NOMO-1 (cell line): ENCODE results near the gene ARHGAP28.
"Not testable (repeated sequence)": the region's sequence is repeated elsewhere in the genome, so short reads cannot be mapped to it uniquely, and the experiment has no call there.

Source experiments
- DNase-seq, 2 experiments: peaks; one replicate each; lab custom pipeline; 2025; ENCODE audit not compliant: unreplicated experiment in 2 of 2; lab: John Stamatoyannopoulos, UW

The ARHGAP28 gene

DNA sequence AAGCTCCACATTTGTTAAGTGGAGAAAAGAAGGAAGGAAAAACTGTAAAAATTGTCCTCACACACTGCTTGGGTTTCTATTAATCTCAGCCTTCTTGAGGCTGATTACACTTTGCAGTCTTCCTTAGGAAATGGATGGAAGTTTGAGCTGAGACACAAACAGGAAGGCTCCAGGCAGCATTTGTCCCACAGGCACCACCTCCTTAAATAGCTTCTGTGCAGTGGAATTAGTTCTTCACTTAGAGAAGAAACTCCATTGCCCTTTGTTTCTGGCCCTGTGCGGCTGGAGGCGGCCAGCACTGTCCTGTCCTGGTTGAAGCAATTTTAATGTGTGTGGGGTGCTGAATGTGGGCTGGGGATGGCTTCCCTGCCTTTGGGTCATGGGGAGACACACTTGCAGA lies 44.3 kb downstream of the ARHGAP28 start:
- no peak for DNase-seq

DNA sequence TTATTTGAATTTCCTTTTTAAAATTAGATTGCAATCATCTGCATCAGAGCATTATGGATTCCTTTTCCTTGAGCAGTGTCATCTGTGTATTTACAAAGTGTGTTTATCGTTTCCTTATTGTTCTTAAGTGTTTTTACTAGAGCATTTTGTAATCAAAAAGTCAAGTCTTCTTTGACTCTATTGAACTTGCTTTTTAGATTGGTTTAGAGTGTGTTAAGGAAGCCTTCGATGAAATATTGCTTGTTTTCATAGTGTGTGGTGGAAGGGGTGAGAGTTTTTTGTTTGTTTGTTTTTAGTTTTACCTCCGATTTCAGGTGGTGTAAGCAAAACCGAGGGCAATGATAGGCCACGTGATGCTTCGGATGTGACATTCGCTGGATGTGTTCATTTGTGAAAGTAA lies 45.7 kb downstream of the ARHGAP28 start:
- no peak for DNase-seq

DNA sequence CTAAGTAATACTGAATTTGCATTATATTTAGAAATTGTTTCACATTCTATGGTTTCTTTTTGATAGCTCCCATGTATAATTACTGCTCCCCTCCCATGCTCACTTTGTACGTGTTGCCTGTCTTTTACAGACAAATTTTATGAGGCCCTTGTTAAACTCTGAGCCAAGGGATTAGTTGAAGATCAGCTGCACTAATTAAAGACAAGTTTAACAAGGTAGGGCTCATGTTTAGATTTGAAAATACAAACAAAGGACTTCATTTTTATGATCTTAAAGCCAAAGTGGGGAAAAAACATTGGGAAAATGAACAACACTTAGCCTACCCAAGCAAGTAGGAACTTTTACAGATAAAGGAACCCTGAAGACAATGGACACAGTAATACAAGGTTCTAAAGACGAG lies 46.2 kb downstream of the ARHGAP28 start:
- no peak for DNase-seq

DNA sequence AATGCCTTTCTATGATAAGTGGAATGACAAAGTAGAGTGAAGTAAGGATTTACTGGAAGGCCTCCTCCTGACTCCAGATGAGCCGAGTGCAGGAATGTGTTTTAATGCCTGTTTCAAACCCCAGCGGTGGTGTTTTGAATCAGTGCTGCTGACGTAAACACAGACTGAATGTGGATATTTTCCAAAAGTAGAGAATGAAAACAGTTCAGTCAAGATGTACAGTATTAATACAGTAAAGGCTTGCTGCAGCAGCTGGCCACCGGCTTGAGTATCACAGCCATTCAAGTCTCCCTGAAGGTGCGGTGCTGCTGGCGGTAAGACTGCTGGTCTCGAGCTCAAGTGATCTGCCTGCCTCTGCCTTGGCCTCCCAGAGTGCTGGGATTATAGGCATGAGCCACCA lies 46.7 kb downstream of the ARHGAP28 start:
- no peak for DNase-seq

DNA sequence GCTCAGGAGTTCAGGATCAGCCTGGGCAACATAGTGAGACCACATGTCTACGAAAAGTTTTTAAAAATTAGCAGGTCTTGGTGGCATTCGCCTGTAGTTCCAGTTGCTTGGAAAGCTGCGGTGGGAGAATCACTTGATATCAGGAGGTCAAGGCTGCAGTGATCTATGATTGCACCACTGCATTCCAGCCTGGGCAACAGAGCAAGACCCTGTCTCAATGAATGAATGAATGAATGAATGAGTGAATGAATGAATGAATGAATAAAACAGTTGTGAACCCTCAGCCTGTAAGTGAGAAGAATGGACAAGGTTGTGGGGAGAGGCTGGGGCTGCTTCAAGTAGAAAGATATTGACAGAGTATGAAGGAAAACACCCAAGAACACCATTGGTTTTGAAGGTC lies 48.0 kb downstream of the ARHGAP28 start:
- DNase-seq: no peak

DNA sequence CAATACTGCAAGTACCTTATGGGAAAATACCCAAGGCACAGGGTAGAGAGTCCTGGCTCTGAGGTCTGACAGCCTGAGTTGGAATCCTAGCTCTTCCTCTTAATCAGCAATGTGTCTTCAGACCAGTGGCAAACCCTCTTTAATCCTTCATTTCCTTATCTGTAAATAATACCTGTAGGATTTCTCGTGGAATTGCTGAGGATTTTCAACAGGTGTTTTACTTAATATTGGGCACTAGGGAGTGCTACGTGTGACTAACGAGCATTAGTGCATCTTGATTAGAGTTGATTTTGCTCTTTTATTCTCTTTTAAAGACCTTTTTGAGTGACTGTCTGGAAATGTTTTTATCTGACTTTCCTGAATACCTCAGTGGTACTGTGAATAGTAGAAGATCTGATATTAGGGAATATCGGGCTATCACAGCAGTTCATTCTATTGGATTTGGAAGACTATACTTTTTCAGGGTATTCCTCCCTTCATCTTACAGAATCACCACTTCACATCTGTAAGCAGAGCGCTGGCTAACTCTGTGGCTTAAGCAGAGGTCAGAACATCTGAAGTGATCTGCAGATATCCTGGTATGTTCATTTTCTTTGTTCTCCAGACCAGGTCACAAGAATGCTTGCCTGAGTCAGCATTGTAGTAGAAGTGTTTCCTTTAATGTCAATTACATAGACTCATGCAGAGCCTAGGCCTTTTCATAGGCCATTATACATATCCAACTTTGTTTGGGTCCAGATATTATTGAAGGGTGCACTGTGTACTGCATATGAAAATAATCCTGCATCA lies 49.1 kb downstream of the ARHGAP28 start:
- DNase-seq: no peak

DNA sequence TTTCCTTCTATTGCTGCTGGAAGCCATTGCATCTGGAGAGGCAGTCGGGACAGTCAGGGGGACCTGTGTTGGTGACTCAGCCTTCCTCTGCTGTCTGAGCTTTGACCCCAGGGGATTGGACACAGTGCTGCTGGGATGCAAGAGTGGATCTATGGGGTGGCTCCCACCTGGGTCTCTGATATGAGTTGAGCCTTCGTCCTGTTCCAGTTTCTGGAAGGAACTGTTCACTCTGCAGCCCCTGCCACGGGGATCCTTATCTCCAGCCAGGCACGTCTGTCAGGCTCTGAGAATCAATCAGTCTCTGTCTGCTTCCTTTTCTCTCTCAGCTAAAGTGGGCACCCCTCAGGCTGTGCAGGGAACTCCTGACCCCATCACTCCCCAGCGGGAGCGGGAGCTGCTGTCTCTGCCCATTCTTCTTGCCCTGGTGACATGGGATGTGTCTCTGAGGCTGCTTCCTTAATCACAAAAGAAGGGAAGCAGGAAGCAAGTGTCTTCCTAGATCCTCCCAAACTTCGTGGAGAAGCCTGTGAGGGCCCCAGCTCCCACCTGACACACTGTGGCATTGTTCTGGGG lies 51.7 kb downstream of the ARHGAP28 start:
- DNase-seq: no peak

DNA sequence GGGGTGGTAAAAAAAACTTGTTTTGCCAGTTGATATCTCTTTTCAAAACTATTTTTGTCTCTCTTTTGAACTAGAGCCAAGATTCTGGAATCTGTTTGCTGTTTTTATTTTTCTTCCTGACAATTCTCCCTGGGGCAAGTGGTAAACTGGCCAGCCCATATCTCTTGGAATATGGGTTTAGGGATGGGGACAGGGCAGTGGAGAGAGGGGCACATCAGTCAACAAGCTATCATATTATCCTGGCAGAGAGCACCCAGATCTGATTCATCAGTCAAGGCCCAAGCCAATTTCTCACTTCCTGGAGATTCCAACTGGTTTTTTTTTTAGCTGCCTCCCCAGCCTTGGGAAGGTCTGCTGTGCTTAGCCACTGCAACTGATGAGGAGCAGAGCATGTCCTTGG lies 52.3 kb downstream of the ARHGAP28 start:
- no peak for DNase-seq

DNA sequence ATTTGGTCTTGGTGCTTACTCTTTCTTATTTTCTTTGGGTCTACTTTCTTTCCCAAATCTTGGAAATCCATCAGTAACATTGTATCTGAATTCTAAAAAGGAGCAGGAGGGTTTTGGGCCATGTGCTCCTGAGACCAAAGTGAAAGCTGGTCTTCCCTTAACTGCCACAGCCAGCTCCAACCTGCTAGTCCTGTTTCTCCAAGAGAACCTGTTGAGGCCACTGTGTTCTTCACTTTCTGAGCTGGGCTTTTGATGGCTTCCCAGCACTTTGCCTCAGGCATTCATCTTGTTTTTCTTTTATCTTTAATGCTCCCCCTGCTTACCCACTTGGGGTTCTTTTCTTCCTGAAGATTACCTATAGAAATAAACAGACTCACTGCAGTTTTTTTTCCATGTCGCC lies 53.3 kb downstream of the ARHGAP28 start:
- DNase-seq: no peak

DNA sequence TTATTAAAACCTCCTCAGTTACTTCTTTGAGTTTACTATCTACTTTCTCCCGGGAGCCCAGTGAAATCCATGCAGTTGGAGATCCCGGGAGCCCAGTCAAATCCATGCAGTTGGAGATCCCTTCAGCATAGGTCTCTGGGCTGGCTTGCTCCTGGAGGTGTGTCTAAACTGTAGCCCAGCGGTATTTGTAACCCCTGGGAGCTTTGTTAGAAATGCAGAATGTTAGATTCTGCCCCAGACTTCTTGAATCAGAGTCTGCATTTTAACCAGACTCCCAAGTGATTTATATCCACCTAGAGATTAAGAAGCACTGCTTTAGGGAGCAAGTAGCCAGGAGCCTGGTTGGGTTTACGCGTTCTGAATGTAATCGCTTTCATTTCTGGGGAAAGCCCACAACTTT lies 54.5 kb downstream of the ARHGAP28 start:
- DNase-seq: no peak

DNA sequence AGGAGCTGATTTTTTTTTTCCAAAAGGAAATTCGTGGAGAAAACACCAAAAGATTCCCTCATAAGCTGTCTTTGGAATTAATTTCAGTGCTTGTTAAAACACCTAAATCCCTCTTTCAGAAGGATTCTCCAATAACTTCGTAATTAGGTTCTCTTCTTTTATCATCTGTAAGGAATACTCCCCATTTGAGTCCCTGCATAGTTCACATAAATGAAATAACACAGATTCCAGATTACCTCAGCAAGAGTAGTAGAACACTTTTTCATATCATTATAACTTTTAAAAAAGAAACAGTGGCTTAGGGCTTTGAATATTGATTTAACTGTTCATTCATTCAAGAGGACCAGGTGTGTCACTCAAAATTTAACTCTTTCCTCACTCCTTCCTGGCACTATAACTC lies 55.5 kb downstream of the ARHGAP28 start:
- no peak for DNase-seq

DNA sequence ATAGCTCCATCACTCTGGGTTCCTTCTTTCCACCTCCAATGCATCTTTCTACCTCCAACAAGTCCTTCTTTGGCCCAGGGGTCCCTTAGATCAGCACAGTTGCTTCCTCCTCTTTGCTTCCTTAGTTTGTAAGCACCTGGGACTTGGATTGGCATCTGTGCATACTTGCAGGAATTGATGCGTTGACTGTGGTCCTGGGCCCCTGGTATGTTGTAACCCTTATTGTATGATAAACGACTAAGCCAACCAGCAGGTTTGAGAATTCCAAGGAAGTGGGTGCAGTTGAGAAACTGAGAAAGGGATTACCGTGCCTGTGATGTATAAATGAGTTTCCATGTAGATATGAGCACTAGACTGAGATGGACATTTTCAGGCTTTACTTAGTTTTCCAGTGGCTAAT lies 55.9 kb downstream of the ARHGAP28 start:
- DNase-seq: no peak

DNA sequence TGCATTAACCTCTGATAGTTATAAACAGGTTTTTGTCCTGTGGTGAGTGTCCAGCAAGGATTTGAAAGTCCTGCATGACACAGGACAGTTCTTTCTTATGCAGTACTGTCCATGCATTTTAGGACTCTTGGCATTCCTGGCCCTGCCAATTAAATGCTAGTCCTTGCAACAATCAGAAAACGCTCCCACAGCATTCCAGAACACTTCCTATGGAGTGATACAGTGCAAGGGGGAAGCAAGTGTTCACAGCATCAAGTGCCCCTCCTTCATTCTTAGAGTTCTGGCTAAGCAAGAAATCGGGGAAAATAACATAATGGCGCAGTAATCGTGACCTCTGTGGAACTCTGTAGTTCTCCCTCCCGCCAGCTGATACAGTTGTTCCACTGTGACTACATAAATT lies 62.9 kb downstream of the ARHGAP28 start:
- no peak for DNase-seq

DNA sequence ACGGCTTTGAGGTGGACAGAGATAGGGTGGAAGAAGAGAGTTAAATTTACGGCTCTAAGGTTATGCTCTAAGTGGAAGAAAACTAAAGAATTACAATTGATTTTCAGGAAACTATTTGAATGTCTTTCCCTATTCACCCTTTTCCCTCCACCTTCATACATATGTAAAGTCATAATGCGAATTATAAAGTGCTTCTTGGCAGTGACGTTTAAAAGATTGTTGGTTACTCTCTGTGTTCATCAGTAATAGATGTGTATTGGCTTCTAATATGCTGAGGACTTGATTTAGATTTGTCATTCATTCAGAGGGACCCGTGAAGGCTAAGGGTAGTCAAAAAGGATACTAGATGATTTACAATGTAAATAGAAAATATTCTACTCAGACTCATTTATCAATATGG lies 63.9 kb downstream of the ARHGAP28 start:
- DNase-seq: no peak

DNA sequence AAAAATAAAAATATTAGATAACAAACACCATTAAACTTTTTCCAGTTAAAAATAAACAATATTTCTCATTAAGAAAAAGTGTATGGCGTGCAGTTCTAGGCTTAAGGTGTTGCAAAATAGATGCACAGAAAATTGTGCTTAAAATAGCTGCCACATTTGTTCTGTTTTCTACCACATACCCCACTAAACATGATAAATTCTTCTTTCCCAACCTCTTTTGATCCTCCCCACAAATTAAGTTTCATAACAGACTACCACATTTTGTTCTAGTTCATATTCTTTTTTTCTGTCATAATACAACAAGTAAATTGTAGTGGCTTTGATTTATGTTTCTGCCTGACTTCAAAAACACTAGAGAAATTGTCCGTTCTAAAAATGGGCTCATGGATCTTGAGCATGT lies 64.5 kb downstream of the ARHGAP28 start:
- no peak for DNase-seq

DNA sequence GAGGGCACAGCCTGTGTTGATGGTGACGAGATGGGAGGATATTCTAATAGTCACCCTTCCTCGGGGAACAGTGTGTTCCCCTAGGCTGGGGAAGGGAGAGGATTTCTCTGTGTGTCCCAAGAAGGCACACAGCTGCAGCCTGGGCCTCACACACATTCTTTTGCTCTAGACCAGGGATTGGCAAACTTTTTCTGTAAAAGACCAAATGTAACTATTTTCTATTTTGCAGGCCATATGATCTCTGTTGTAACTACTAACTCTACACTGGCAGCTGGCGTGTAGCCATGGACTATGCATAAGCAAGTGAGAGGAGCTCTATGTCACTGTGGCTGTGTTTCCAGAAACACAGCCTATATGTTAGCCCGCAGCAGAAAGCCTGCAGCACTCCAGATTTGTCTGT lies 65.8 kb downstream of the ARHGAP28 start:
- no peak for DNase-seq

DNA sequence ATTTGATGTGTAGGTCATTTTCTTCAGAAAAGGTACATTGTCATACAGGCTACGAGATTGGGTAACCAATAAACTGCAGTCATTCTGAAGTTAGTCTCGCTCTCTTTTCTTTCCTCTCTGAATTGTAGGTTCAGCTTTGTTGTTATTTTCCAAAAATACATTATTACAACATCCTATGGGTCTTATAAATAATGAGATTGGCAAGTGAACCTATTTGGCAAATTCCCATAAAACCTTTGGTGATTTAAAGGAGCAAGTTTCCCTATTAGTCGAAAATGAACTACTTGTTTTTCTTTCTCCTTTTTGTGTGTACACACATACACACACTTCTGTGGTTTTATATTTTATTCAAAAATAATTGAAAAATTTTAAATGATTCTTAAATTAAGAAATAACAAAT lies 67.0 kb downstream of the ARHGAP28 start:
- no peak for DNase-seq

DNA sequence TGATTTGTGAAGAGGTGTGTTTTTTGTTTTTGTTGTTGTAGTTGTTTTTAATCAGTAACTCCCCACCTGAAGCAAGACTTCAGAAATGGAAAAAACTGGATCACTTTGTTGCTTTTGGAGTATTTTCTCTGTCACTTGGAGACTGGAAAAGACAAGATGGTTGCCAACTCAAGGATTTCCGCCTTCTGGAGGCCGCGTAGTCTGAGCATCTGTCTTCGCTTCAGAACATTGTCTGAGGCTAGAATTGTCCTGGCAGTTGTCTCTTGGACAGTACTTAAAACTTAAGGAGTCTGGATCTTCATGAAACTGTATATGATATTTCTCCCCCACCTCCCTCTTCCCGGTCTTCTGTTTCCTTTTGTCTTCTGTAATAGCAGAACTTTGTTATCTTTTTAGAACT lies 67.7 kb downstream of the ARHGAP28 start:
- no peak for DNase-seq

DNA sequence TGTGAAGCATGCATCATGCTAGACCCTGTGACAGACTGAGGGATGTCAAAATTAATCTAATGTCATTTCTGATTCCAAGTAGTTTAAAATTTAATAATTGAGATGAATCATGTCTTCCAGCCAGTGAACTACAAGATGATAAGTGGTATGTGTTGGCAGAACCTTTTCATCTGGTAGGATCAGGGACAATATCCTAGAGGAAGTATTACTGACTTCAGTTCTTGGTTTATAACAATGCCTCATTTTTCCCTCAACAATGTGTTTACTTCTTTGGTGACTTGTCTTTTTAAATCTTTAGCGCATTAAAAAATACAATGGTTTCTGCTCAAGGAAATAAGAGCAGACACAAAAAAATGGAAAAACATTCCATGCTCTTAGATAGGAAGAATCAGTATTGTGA lies 69.4 kb downstream of the ARHGAP28 start:
- no peak for DNase-seq

DNA sequence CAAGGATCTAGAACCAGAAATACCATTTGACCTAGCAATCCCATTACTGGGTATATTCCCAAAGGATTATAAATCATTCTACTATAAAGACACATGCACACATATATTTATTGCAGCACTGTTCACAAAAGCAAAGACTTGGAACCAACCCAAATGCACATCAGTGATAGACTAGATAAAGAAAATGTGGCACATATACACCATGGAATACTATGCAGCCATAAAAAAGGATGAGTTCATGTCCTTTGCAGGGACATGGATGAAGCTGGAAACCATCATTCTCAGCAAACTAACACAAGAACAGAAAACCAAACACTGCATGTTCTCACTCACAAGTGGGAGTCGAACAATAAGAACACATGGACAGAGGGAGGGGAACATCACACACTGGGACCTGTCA lies 70.8 kb downstream of the ARHGAP28 start:
- not testable (repeated sequence) for DNase-seq

DNA sequence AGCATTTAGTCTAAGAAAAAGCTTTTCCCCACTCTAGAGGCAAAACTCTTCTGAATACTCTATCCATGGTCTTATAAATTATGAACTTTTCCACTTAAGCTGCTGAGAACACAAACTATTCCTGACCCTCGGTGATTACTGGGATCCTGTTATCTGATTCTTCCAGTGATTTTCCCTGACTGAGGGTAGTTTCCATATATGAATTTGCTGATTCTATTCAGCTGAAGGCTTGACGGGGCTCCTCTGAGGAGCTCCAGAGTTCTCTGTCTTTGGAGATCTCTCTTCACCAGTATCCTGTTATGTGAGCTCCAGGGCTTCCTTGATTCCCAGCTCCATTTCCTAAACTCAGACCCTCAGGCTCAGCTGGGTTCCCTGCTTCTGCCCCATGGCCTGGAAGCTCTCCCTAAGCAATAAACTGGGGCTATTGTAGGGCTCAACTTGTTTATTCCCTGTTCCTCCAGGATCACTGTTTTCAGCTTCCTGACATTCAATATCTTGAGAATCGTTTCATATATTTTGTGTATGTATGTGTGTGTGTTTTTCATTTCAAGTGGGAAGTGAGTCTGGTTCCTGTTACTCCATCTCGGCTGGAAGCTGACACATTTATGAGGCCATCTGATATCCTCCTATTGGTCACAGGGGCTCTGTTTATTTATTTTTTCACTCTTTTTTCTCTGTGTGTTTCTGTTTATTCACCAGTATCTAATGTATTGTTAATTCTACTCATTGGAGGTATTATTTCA lies 78.2 kb downstream of the ARHGAP28 start:
- no peak for DNase-seq

DNA sequence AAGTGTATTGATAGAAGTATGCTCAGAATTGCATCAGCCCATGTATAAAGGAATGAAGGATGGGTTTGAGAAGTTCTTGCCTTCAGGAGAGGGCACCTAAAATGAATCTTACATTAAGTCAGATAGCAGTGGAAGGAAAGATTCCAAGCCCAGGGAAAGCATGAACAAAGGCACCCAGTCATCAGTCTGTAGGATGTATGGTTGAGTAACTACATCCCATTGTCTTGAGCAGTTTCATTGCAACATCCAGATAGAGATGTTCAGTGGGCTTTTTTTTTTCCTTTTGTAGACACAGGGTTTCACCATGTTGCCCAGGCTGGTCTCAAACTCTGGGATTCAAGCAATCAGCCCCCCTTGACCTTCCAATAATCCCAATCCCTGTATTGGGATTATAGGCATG lies 80.7 kb downstream of the ARHGAP28 start:
- no peak for DNase-seq
